Fibroblast of lung (primary cell): ENCODE results near the gene MYBPC1. TPM values are rescaled to one million over a fixed set of nuclear protein-coding genes. Genes with fewer than 3 reads are reported as not detected.

ENCODE experiments used
- DNase-seq, 2 donors: peaks; one replicate each; pipeline versions ENCODE4 v3.0.0 to v3.0.0-alpha.2; 2010; ENCODE audit warnings: low read depth in 2 of 2
- H2AFZ ChIP-seq: 2 replicates; pipeline ENCODE4 v1.5.1; 2012; ENCODE audit warnings: low read length, control low read depth, inconsistent platforms
- H3K27ac ChIP-seq: 2 replicates; pipeline ENCODE4 v1.5.1; 2011; ENCODE audit warnings: low read length, control low read depth; ENCODE audit not compliant: insufficient read depth
- H3K27me3 ChIP-seq: 2 replicates; pipeline ENCODE4 v1.5.1; 2011; ENCODE audit warnings: mild to moderate bottlenecking, low read length; ENCODE audit not compliant: control insufficient read depth, insufficient read depth
- H3K36me3 ChIP-seq: 2 replicates; pipeline ENCODE4 v1.5.1; 2011; ENCODE audit warnings: low read length; ENCODE audit not compliant: control insufficient read depth, insufficient read depth
- H3K4me1 ChIP-seq: 2 replicates; pipeline ENCODE4 v1.5.1; 2011; ENCODE audit warnings: low read length; ENCODE audit not compliant: control insufficient read depth, insufficient read depth; ENCODE audit errors: extremely low read depth
- H3K4me2 ChIP-seq: 2 replicates; pipeline ENCODE4 v1.5.1; 2011; ENCODE audit warnings: low read length, control low read depth; ENCODE audit not compliant: insufficient read depth; ENCODE audit errors: extremely low read depth
- H3K4me3 ChIP-seq, 4 experiments: fragments of 200-600 bp in 1 of 4; sonication (generic) in 1 of 4; replicated peaks in 1 of 4; 2 replicates each; pipeline ENCODE4 v1.5.1; 2011 to 2016; ENCODE audit warnings: low read length in 4 of 4, low read depth in 3 of 4, mild to moderate bottlenecking in 3 of 4, control low read depth in 2 of 4, inconsistent platforms in 1 of 4, mixed read lengths in 1 of 4; ENCODE audit not compliant: insufficient read depth in 1 of 4; ENCODE audit errors: control extremely low read depth in 1 of 4
- H3K79me2 ChIP-seq: 2 replicates; pipeline ENCODE4 v1.5.1; 2012; ENCODE audit warnings: mild to moderate bottlenecking, low read length, inconsistent platforms; ENCODE audit not compliant: control insufficient read depth, insufficient read depth
- H3K9ac ChIP-seq: 2 replicates; pipeline ENCODE4 v1.5.1; 2011; ENCODE audit warnings: mild to moderate bottlenecking, low read length, control low read depth; ENCODE audit not compliant: insufficient read depth
- H3K9me3 ChIP-seq: 2 replicates; pipeline ENCODE4 v1.5.1; 2012; ENCODE audit warnings: low read depth, low read length; ENCODE audit not compliant: control insufficient read depth, insufficient read depth
- H4K20me1 ChIP-seq: 2 replicates; pipeline ENCODE4 v1.5.1; 2011; ENCODE audit warnings: low read length; ENCODE audit not compliant: control insufficient read depth, insufficient read depth; ENCODE audit errors: extremely low read depth
- EZH2 ChIP-seq: IDR thresholded peaks from 2 replicates; pipeline ENCODE4 v1.5.1; 2012; ENCODE audit warnings: low read length, control low read depth, mild to moderate bottlenecking; ENCODE audit errors: missing control alignments
- polyA plus RNA-seq, 2 donors: library from polyadenylated mRNA; depleted of rRNA in 1 of 2; stranded (reverse) in 1 of 2; unstranded in 1 of 2; fragments of >200 nt; gene quantifications; 2 replicates each; pipeline ENCODE4 v1.2.1, GENCODE V29; 2011 to 2012; ENCODE audit warnings: missing spikeins in 1 of 2
- total RNA-seq: library from RNA; depleted of rRNA; stranded (reverse); fragments of >200 nt; gene quantifications from 2 replicates; pipeline ENCODE4 v1.2.1, GENCODE V29; 2014
- TF ChIP-seq, protein P1 (sequence below), 2 donors: IDR thresholded peaks in 1 of 2; conservative IDR thresholded peaks in 1 of 2; 1 replicate in 1 of 2; 2 replicates in 1 of 2; pipeline ENCODE4 v1.5.1; 2011 to 2012; ENCODE audit warnings: low read length in 2 of 2, control low read depth in 1 of 2, inconsistent platforms in 1 of 2, low read depth in 1 of 2, mild to moderate bottlenecking in 1 of 2

The MYBPC1 gene
- total and polyA plus RNA-seq, 2 donors (not counting 1 experiment from before 2014, with no cell fraction given): not detected

GRCh38 chr12:101714877-101715444 lies 120.2 kb downstream of the MYBPC1 start:
- Histone ChIP-seq H3K4me1 (no peaks in the 10 kb centered on the region), H3K9me3 (no peaks in the 10 kb centered on the region), H3K27me3 (no peaks in the 10 kb centered on the region), H3K36me3 (no peaks in the 10 kb centered on the region), H3K9ac (no peak overlapping the region), H3K27ac (no peak overlapping the region), H3K79me2 (no peaks in the 10 kb centered on the region), H3K4me2 (no peak overlapping the region), H4K20me1 (no peaks in the 10 kb centered on the region), H3K4me3 (no peak overlapping the region), H2AFZ (no peak overlapping the region)
- no peak for DNase-seq
- TF ChIP-seq, protein P1, sequence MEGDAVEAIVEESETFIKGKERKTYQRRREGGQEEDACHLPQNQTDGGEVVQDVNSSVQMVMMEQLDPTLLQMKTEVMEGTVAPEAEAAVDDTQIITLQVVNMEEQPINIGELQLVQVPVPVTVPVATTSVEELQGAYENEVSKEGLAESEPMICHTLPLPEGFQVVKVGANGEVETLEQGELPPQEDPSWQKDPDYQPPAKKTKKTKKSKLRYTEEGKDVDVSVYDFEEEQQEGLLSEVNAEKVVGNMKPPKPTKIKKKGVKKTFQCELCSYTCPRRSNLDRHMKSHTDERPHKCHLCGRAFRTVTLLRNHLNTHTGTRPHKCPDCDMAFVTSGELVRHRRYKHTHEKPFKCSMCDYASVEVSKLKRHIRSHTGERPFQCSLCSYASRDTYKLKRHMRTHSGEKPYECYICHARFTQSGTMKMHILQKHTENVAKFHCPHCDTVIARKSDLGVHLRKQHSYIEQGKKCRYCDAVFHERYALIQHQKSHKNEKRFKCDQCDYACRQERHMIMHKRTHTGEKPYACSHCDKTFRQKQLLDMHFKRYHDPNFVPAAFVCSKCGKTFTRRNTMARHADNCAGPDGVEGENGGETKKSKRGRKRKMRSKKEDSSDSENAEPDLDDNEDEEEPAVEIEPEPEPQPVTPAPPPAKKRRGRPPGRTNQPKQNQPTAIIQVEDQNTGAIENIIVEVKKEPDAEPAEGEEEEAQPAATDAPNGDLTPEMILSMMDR (conservative IDR thresholded peaks at IDR 0.05 in 1 of 2, IDR thresholded peaks at IDR 0.05 in 1 of 2; ENCODE audit: low read depth in 1 of 2, low read length in 2 of 2): no peak
- no peak for TF ChIP-seq EZH2

DNA sequence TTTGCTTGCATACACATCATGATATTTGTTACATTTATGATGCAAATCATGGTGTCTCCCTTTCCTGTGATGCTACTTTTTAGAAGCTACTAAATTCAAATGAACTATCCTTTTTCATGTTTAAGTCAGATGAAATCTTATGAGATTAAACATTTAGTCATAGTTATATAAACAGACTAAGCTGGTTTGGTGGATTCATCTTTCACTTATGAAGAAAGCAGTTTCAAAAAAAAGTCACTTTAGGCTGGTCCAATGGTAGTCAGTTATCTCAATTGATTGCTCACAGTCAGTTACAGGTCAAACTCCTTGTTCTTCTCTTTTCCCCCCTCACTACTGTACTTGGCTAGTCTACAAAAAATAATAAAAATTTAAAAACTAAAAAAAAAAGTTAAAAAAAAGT lies 124.8 kb downstream of the MYBPC1 start:
- no peaks in the 10 kb centered on the region for H3K36me3 ChIP-seq
- TF ChIP-seq, protein P1 (conservative IDR thresholded peaks at IDR 0.05 in 1 of 2, IDR thresholded peaks at IDR 0.05 in 1 of 2; ENCODE audit: low read depth in 1 of 2, low read length in 2 of 2): no peak
- TF ChIP-seq EZH2: no peak
- no peaks in the 10 kb centered on the region for H3K27me3 ChIP-seq
- no peaks in the 10 kb centered on the region for H3K9me3 ChIP-seq
- no peak overlapping the region for H3K27ac ChIP-seq
- DNase-seq: peak; percentile 17 to 53
- no peak overlapping the region for H2AFZ ChIP-seq
- H3K4me3 ChIP-seq: no peak overlapping the region
- no peak overlapping the region for H3K4me2 ChIP-seq
- H4K20me1 ChIP-seq: no peaks in the 10 kb centered on the region
- no peaks in the 10 kb centered on the region for H3K4me1 ChIP-seq
- no peaks in the 10 kb centered on the region for H3K79me2 ChIP-seq
- H3K9ac ChIP-seq: no peak overlapping the region

DNA sequence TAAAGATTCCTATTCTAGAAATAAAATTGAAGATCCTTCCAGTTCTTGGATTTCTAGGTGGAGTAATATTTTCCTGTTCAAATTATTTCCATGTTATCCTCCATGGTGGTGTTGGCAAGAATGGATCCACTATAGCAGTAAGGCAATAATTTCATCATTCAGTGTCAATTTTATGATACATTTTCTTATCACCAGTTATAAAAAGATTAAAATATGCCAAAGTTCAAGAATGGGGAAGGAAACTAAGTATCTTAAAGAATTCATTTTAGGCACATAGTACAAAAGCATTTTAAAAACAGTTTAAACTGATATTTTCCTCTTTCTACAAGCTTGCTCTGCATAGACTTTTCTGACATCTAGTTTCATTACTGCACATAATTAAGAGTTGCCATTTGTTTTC lies 125.3 kb downstream of the MYBPC1 start:
- no peaks in the 10 kb centered on the region for H3K79me2 ChIP-seq
- no peak overlapping the region for H3K27ac ChIP-seq
- H3K36me3 ChIP-seq: no peaks in the 10 kb centered on the region
- no peak overlapping the region for H2AFZ ChIP-seq
- no peaks in the 10 kb centered on the region for H3K4me1 ChIP-seq
- no peak overlapping the region for H3K4me2 ChIP-seq
- no peaks in the 10 kb centered on the region for H3K9me3 ChIP-seq
- TF ChIP-seq, protein P1 (conservative IDR thresholded peaks at IDR 0.05 in 1 of 2, IDR thresholded peaks at IDR 0.05 in 1 of 2; ENCODE audit: low read depth in 1 of 2, low read length in 2 of 2): no peak
- TF ChIP-seq EZH2: no peak
- no peak overlapping the region for H3K4me3 ChIP-seq
- H4K20me1 ChIP-seq: no peaks in the 10 kb centered on the region
- no peaks in the 10 kb centered on the region for H3K27me3 ChIP-seq
- no peak overlapping the region for H3K9ac ChIP-seq
- DNase-seq: no peak
